ENCODE measurements around the gene THRB.

- no peak for TF ChIP-seq CTCF (IDR thresholded peaks at IDR 0.05)
- no peak for TF ChIP-seq POLR2A (IDR thresholded peaks at IDR 0.05)
These were observed 28.6 kb upstream of the THRB start for GRCh38 chr3:24523215-24523614.
